Measurements from ENCODE around the gene PLCB3. TPM values are rescaled to one million over a fixed set of nuclear protein-coding genes. Genes with fewer than 3 reads are reported as not detected.
A peak's percentile ranks its signal among the peaks of the same experiment; 100 is the strongest.

Gene PLCB3
- polyA plus RNA-seq, 1 donor, result 115 TPM

- Histone ChIP-seq H3K9me3 (ENCODE audit: control insufficient read depth, low read depth, low read length) (no peaks in the 10 kb centered on the region), H3K27ac (ENCODE audit: low read length) (no peak overlapping the region), H3K27me3 (ENCODE audit: control insufficient read depth, insufficient read depth, low read length) (no peaks in the 10 kb centered on the region), H3K36me3 (ENCODE audit: control insufficient read depth, insufficient read depth, low read length) (peaks cover 57% of the 10 kb centered on the region), H3K4me3 (ENCODE audit: low read length) (no peak overlapping the region), H3K4me1 (ENCODE audit: control insufficient read depth, insufficient read depth, low read length) (peaks cover 25% of the 10 kb centered on the region)
- no peak for DNase-seq
- WGBS (ENCODE audit: insufficient coverage, low lambda C conversion rate), result 20% methylated on average over 1 of the region's 27 CpGs
Measured at GRCh38 chr11:64267207-64267945, 16.0 kb downstream of the PLCB3 start.

GRCh38 chr11:64268025-64268892 is 16.9 kb downstream of the PLCB3 start:
- peak overlapping the region; percentile 93 for H3K27ac ChIP-seq (ENCODE audit: low read length)
- WGBS (ENCODE audit: insufficient coverage, low lambda C conversion rate), result 80% methylated on average over 1 of the region's 23 CpGs
- peak overlapping the region; percentile 78 for H3K4me3 ChIP-seq (ENCODE audit: low read length)
- peaks cover 48% of the 10 kb centered on the region for H3K36me3 ChIP-seq (ENCODE audit: control insufficient read depth, insufficient read depth, low read length)
- H3K27me3 ChIP-seq (ENCODE audit: control insufficient read depth, insufficient read depth, low read length), result no peaks in the 10 kb centered on the region
- H3K4me1 ChIP-seq (ENCODE audit: control insufficient read depth, insufficient read depth, low read length), result peaks cover 31% of the 10 kb centered on the region
- peak in 1 of 2 donors; percentile 50 for DNase-seq
- H3K9me3 ChIP-seq (ENCODE audit: control insufficient read depth, low read depth, low read length), result no peaks in the 10 kb centered on the region

- peak; percentile 36 to 69 for DNase-seq
- Histone ChIP-seq H3K27ac (ENCODE audit: low read length) (peak overlapping the region; percentile 93), H3K4me1 (ENCODE audit: control insufficient read depth, insufficient read depth, low read length) (peaks cover 38% of the 10 kb centered on the region), H3K36me3 (ENCODE audit: control insufficient read depth, insufficient read depth, low read length) (peaks cover 41% of the 10 kb centered on the region), H3K4me3 (ENCODE audit: low read length) (peak overlapping the region; percentile 78), H3K27me3 (ENCODE audit: control insufficient read depth, insufficient read depth, low read length) (no peaks in the 10 kb centered on the region), H3K9me3 (ENCODE audit: control insufficient read depth, low read depth, low read length) (no peaks in the 10 kb centered on the region)
- WGBS (ENCODE audit: insufficient coverage, low lambda C conversion rate), result no CpG with 5 or more reads among the region's 34 CpGs
Measured at GRCh38 chr11:64268893-64269539, 17.7 kb downstream of the PLCB3 start.

- peak; percentile 99 to 100 for DNase-seq
- Histone ChIP-seq H3K9me3 (ENCODE audit: control insufficient read depth, low read depth, low read length) (no peaks in the 10 kb centered on the region), H3K27ac (ENCODE audit: low read length) (peak overlapping the region; percentile 93), H3K36me3 (ENCODE audit: control insufficient read depth, insufficient read depth, low read length) (peaks cover 34% of the 10 kb centered on the region), H3K27me3 (ENCODE audit: control insufficient read depth, insufficient read depth, low read length) (no peaks in the 10 kb centered on the region), H3K4me3 (ENCODE audit: low read length) (peak overlapping the region; percentile 78), H3K4me1 (ENCODE audit: control insufficient read depth, insufficient read depth, low read length) (peaks cover 38% of the 10 kb centered on the region)
- WGBS (ENCODE audit: insufficient coverage, low lambda C conversion rate), result no CpG with 5 or more reads among the region's 58 CpGs
Measured at GRCh38 chr11:64269540-64270220, 18.4 kb downstream of the PLCB3 start.

- DNase-seq, result no peak
- H3K4me3 ChIP-seq (ENCODE audit: low read length), result no peak overlapping the region
- H3K27ac ChIP-seq (ENCODE audit: low read length), result no peak overlapping the region
- H3K27me3 ChIP-seq (ENCODE audit: control insufficient read depth, insufficient read depth, low read length), result no peaks in the 10 kb centered on the region
- H3K36me3 ChIP-seq (ENCODE audit: control insufficient read depth, insufficient read depth, low read length), result peaks cover 31% of the 10 kb centered on the region
- no CpG with 5 or more reads among the region's 15 CpGs for WGBS (ENCODE audit: insufficient coverage, low lambda C conversion rate)
- peaks cover 21% of the 10 kb centered on the region for H3K4me1 ChIP-seq (ENCODE audit: control insufficient read depth, insufficient read depth, low read length)
- no peaks in the 10 kb centered on the region for H3K9me3 ChIP-seq (ENCODE audit: control insufficient read depth, low read depth, low read length)
Measured at GRCh38 chr11:64275031-64275800, 23.9 kb downstream of the PLCB3 start.

GRCh38 chr11:64275841-64276240 is 24.5 kb downstream of the PLCB3 start:
- no CpG with 5 or more reads among the region's 2 CpGs for WGBS (ENCODE audit: insufficient coverage, low lambda C conversion rate)

GRCh38 chr11:64276653-64277431 is 25.5 kb downstream of the PLCB3 start:
- Histone ChIP-seq H3K27me3 (ENCODE audit: control insufficient read depth, insufficient read depth, low read length) (no peaks in the 10 kb centered on the region), H3K36me3 (ENCODE audit: control insufficient read depth, insufficient read depth, low read length) (peaks cover 32% of the 10 kb centered on the region), H3K9me3 (ENCODE audit: control insufficient read depth, low read depth, low read length) (no peaks in the 10 kb centered on the region), H3K4me1 (ENCODE audit: control insufficient read depth, insufficient read depth, low read length) (peaks cover 19% of the 10 kb centered on the region), H3K4me3 (ENCODE audit: low read length) (no peak overlapping the region), H3K27ac (ENCODE audit: low read length) (no peak overlapping the region)
- WGBS (ENCODE audit: insufficient coverage, low lambda C conversion rate), result no CpG with 5 or more reads among the region's 17 CpGs
- DNase-seq, result no peak

More at GRCh38 chr11:64275841-64276240, 24.5 kb downstream of the PLCB3 start:
- no peak overlapping the region for H3K27ac ChIP-seq (ENCODE audit: low read length)
- no peaks in the 10 kb centered on the region for H3K9me3 ChIP-seq (ENCODE audit: control insufficient read depth, low read depth, low read length)
- H3K4me3 ChIP-seq (ENCODE audit: low read length), result no peak overlapping the region
- H3K36me3 ChIP-seq (ENCODE audit: control insufficient read depth, insufficient read depth, low read length), result peaks cover 31% of the 10 kb centered on the region
- peaks cover 21% of the 10 kb centered on the region for H3K4me1 ChIP-seq (ENCODE audit: control insufficient read depth, insufficient read depth, low read length)
- no peak for DNase-seq
- no peaks in the 10 kb centered on the region for H3K27me3 ChIP-seq (ENCODE audit: control insufficient read depth, insufficient read depth, low read length)

- Histone ChIP-seq H3K36me3 (ENCODE audit: control insufficient read depth, insufficient read depth, low read length) (peaks cover 38% of the 10 kb centered on the region), H3K9me3 (ENCODE audit: control insufficient read depth, low read depth, low read length) (no peaks in the 10 kb centered on the region)
- WGBS (ENCODE audit: insufficient coverage, low lambda C conversion rate), result no CpG with 5 or more reads among the region's 8 CpGs
Measured at GRCh38 chr11:64278576-64279190, 27.4 kb downstream of the PLCB3 start.

More at GRCh38 chr11:64278576-64279190, 27.4 kb downstream of the PLCB3 start:
- Histone ChIP-seq H3K27me3 (ENCODE audit: control insufficient read depth, insufficient read depth, low read length) (no peaks in the 10 kb centered on the region), H3K27ac (ENCODE audit: low read length) (no peak overlapping the region), H3K4me1 (ENCODE audit: control insufficient read depth, insufficient read depth, low read length) (peaks cover 8% of the 10 kb centered on the region), H3K4me3 (ENCODE audit: low read length) (no peak overlapping the region)
- no peak for DNase-seq

Data from large intestine (tissue), 3 donors.